Thymus (tissue), 11 donors: ENCODE results near the gene CBLB. TPM values are rescaled to one million over a fixed set of nuclear protein-coding genes. Genes with fewer than 3 reads are reported as not detected.

Experiments used
- DNase-seq, 9 donors: peaks; one replicate each; pipeline ENCODE4 v3.0.0-alpha.2; 2013; ENCODE audit warnings: low spot score in 9 of 9, low read depth in 6 of 9, missing footprints in 1 of 9
- H3K27ac ChIP-seq, 2 donors: one replicate each; pipeline ENCODE4 v1.5.1; 2013; ENCODE audit warnings: control low read depth in 1 of 2, low read depth in 1 of 2, low read length in 1 of 2, mild to moderate bottlenecking in 1 of 2, moderate library complexity in 1 of 2
- H3K27me3 ChIP-seq, 2 donors: one replicate each; pipeline ENCODE4 v1.5.1; 2013; ENCODE audit warnings: low read length in 1 of 2; ENCODE audit not compliant: control insufficient read depth in 2 of 2, insufficient read depth in 1 of 2
- H3K36me3 ChIP-seq, 2 donors: one replicate each; pipeline ENCODE4 v1.5.1; 2013; ENCODE audit warnings: low read length in 1 of 2, mild to moderate bottlenecking in 1 of 2, moderate library complexity in 1 of 2; ENCODE audit not compliant: control insufficient read depth in 2 of 2, insufficient read depth in 2 of 2
- H3K4me1 ChIP-seq, 2 donors: one replicate each; pipeline ENCODE4 v1.5.1; 2013; ENCODE audit warnings: low read length in 2 of 2; ENCODE audit not compliant: control insufficient read depth in 2 of 2, insufficient read depth in 2 of 2
- H3K4me3 ChIP-seq, 2 donors: one replicate each; pipeline ENCODE4 v1.5.1; 2013; ENCODE audit warnings: low read length in 2 of 2, control low read depth in 1 of 2, mild to moderate bottlenecking in 1 of 2
- H3K9me3 ChIP-seq, 2 donors: one replicate each; pipeline ENCODE4 v1.5.1; 2013; ENCODE audit warnings: low read length in 1 of 2, mild to moderate bottlenecking in 1 of 2; ENCODE audit not compliant: control insufficient read depth in 2 of 2, insufficient read depth in 1 of 2
- WGBS: extraction: QIAGEN DNeasy Blood & Tissue Kit; methylation state at CpG from one replicate; pipeline ENCODE4 v1.1.7; 2013; 5-methylcytosine and 5-hydroxymethylcytosine counted together
- polyA plus RNA-seq: library from polyadenylated mRNA; stranded (reverse); fragments of 200-250 nt; gene quantifications from one replicate; pipeline ENCODE4 v1.2.3, GENCODE V29; 2013
- total RNA-seq: library from RNA; stranded (reverse); fragments of 120-200 nt; gene quantifications from one replicate; pipeline ENCODE4 v1.2.4, GENCODE V29; 2013
- donor health status: healthy.

Gene CBLB
- total and polyA plus RNA-seq, 2 donors, result 9.1 to 25.0 TPM

GRCh38 chr3:105781871-105782270 is 86.9 kb downstream of the CBLB start:
- no peaks in the 10 kb centered on the region for H3K27me3 ChIP-seq
- no peaks in the 10 kb centered on the region for H3K36me3 ChIP-seq
- no peak overlapping the region for H3K27ac ChIP-seq
- H3K9me3 ChIP-seq, result no peaks in the 10 kb centered on the region
- no peak for DNase-seq
- H3K4me3 ChIP-seq, result no peak overlapping the region
- no peaks in the 10 kb centered on the region for H3K4me1 ChIP-seq

DNA sequence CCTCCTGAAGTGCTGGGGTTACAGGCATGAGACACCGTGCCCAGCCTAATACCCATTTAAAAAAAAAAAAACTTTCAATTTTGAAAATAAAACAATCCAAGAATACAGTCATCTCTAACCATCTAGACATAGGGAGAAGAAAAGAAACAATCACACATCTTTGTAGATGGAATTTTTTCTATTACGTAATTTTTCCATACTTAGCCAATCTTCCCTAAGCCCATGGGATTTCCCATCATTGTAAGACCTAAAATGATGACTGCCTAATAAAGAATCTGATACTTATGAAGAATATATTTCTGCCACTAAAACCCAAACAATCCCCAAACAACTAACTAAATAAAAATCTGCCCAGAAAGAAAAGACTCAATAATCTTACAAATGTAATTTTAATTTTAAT is 88.7 kb downstream of the CBLB start:
- H3K4me3 ChIP-seq, result no peak overlapping the region
- no peaks in the 10 kb centered on the region for H3K4me1 ChIP-seq
- DNase-seq, result no peak
- no peaks in the 10 kb centered on the region for H3K27me3 ChIP-seq
- H3K36me3 ChIP-seq, result no peaks in the 10 kb centered on the region
- over 99% methylated on average over 2 of the region's 2 CpGs for whole genome bisulfite sequencing
- no peak overlapping the region for H3K27ac ChIP-seq
- H3K9me3 ChIP-seq, result no peaks in the 10 kb centered on the region

- Histone ChIP-seq H3K27me3 (no peaks in the 10 kb centered on the region), H3K9me3 (no peaks in the 10 kb centered on the region), H3K36me3 (no peaks in the 10 kb centered on the region), H3K4me1 (no peaks in the 10 kb centered on the region), H3K4me3 (no peak overlapping the region), H3K27ac (no peak overlapping the region)
- WGBS, result 65% methylated on average over 3 of the region's 3 CpGs
- no peak for DNase-seq
Measured at GRCh38 chr3:105775368-105775767, 93.4 kb downstream of the CBLB start.

GRCh38 chr3:105774444-105775180 is 94.2 kb downstream of the CBLB start:
- Histone ChIP-seq H3K4me1 (no peaks in the 10 kb centered on the region), H3K9me3 (no peaks in the 10 kb centered on the region), H3K27me3 (no peaks in the 10 kb centered on the region), H3K4me3 (no peak overlapping the region), H3K36me3 (no peaks in the 10 kb centered on the region), H3K27ac (no peak overlapping the region)
- 44% methylated on average over 1 of the region's 1 CpG for WGBS
- no peak for DNase-seq

GRCh38 chr3:105773291-105773690 is 95.5 kb downstream of the CBLB start:
- H3K27me3 ChIP-seq, result no peaks in the 10 kb centered on the region
- DNase-seq, result no peak
- no peaks in the 10 kb centered on the region for H3K4me1 ChIP-seq
- WGBS, result 99% methylated on average over 5 of the region's 5 CpGs
- no peak overlapping the region for H3K27ac ChIP-seq
- no peak overlapping the region for H3K4me3 ChIP-seq
- H3K9me3 ChIP-seq, result no peaks in the 10 kb centered on the region
- no peaks in the 10 kb centered on the region for H3K36me3 ChIP-seq

- H3K27ac ChIP-seq, result no peak overlapping the region
- H3K4me1 ChIP-seq, result no peaks in the 10 kb centered on the region
- H3K27me3 ChIP-seq, result no peaks in the 10 kb centered on the region
- no peak overlapping the region for H3K4me3 ChIP-seq
- H3K36me3 ChIP-seq, result no peaks in the 10 kb centered on the region
- DNase-seq, result no peak
- 96% methylated on average over 2 of the region's 2 CpGs for WGBS
- no peaks in the 10 kb centered on the region for H3K9me3 ChIP-seq
Measured at GRCh38 chr3:105772635-105773034, 96.2 kb downstream of the CBLB start.

DNA sequence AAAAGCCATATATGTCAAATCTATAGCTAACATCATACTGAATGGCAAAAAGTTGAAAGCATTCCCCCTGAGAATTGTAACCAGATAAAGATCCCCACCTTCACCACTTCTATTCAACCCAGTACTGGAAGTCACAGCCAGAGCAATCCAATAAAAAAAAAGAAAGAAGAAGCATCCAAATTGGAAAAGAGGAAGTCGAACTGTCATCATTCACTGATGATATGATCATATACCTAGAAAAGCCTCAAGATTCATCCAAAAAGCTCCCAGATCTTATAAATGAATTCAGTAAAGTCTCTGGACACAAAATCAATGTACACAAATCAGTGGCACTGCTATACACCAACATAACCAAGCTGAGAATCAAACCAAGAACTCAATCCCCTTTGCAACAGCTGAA is 97.4 kb downstream of the CBLB start:
- Histone ChIP-seq H3K36me3 (no peaks in the 10 kb centered on the region), H3K9me3 (no peaks in the 10 kb centered on the region), H3K4me1 (no peaks in the 10 kb centered on the region), H3K27ac (no peak overlapping the region), H3K4me3 (no peak overlapping the region), H3K27me3 (no peaks in the 10 kb centered on the region)
- DNase-seq, result no peak
- 95% methylated on average over 1 of the region's 1 CpG for WGBS

GRCh38 chr3:105770410-105770809 is 98.4 kb downstream of the CBLB start:
- Histone ChIP-seq H3K36me3 (no peaks in the 10 kb centered on the region), H3K27ac (no peak overlapping the region), H3K27me3 (no peaks in the 10 kb centered on the region), H3K4me1 (no peaks in the 10 kb centered on the region), H3K9me3 (no peaks in the 10 kb centered on the region), H3K4me3 (no peak overlapping the region)
- 97% methylated on average over 4 of the region's 4 CpGs for WGBS
- DNase-seq, result no peak

DNA sequence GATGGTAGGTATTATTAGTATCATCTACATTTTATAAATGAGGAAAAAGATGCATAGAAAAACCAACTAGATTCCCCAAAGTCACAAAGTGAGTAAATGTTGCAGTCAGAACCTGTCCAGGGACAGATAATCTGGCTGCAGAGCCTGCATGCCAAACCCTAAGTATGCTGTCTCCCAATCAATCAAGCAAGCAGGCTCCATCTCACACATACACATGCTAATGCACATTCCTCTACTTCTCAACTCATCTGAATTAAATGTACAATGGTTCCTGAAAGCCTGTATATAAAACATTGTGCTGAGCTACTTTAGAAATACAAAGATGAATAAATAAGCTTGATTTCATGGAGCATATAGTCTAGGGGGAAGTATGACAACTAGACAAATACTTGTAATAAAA is 101.0 kb downstream of the CBLB start:
- peaks cover under 1% of the 10 kb centered on the region in 2 donors for H3K9me3 ChIP-seq
- H3K4me3 ChIP-seq, result no peak overlapping the region
- no peak overlapping the region for H3K27ac ChIP-seq
- no peaks in the 10 kb centered on the region for H3K4me1 ChIP-seq
- peaks cover 0 to 6% of the 10 kb centered on the region in 2 donors for H3K36me3 ChIP-seq
- no peak for DNase-seq
- H3K27me3 ChIP-seq, result no peaks in the 10 kb centered on the region
